ENCODE measurements around the gene WDR89. TPM values are rescaled to one million over a fixed set of nuclear protein-coding genes. Genes with fewer than 3 reads are reported as not detected.

Gene WDR89
- total and polyA plus RNA-seq, 2 experiments from 2014 or later = 21.5 to 31.8 TPM

DNA sequence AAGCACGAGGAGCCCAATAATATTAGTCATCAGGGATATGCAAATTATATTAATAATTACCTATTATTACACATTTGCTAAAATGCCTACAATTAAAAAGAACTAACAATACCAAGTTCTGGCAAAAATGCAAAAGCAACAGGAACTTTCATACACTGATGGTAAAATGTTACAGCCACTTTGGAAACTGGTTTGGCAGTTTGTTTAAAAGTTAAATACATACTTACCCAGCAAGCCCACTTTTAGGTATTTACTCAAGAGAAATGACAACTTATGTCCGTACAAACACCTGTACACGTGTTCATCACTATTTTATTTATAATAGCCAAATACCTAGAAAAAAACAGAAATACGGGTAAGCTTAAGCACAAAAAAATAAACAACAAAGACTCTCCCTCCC lies 17.0 kb downstream of the WDR89 start:
- no peaks in the 10 kb centered on the region for H3K9me2 ChIP-seq (ENCODE audit: insufficient read depth)
- H3K36me3 ChIP-seq (ENCODE audit: insufficient read depth) = peaks cover 7% of the 10 kb centered on the region; the same call in 1 of the 2 replicates
- no peaks in the 10 kb centered on the region for H3F3A ChIP-seq (replicated peaks; ENCODE audit: low read depth)
- no peak overlapping the region for H3K4me3 ChIP-seq
- H3K27me3 ChIP-seq (ENCODE audit: insufficient read depth) = no peaks in the 10 kb centered on the region
- Mint-ChIP-seq H3K27me3 (ENCODE audit: insufficient read depth, low read depth, poor library complexity) (no peaks in the 10 kb centered on the region), H3K9me3 (no peaks in the 10 kb centered on the region), H3K27ac (no peak overlapping the region), H3K4me3 (no peak overlapping the region), H3K36me3 (ENCODE audit: low read depth) (peaks cover 21% of the 10 kb centered on the region), H3K4me1 (no peaks in the 10 kb centered on the region)
- H3K79me2 ChIP-seq (replicated peaks; ENCODE audit: insufficient read depth) = peaks cover 91% of the 10 kb centered on the region
- H4K20me1 ChIP-seq (replicated peaks; ENCODE audit: insufficient read depth) = peaks cover 27% of the 10 kb centered on the region
- H2AFZ ChIP-seq = no peak overlapping the region
- H3K4me1 ChIP-seq (ENCODE audit: insufficient read depth) = no peaks in the 10 kb centered on the region
- TF ChIP-seq STAT1 (IDR thresholded peaks at IDR 0.05; ENCODE audit: unreplicated experiment) (no peak), EZH2 (IDR thresholded peaks at IDR 0.05; ENCODE audit: low read depth, unreplicated experiment) (no peak), POLR2AphosphoS5 (IDR thresholded peaks at IDR 0.05; ENCODE audit: low read depth) (no peak), ZNF114 (CRISPR knock-in tag; IDR thresholded peaks at IDR 0.05) (no peak), CREB1 (CRISPR knock-in tag; IDR thresholded peaks at IDR 0.05; ENCODE audit: low read depth) (no peak), EZH2phosphoT487 (IDR thresholded peaks at IDR 0.05; ENCODE audit: unreplicated experiment) (no peak), ZNF331 (CRISPR knock-in tag; IDR thresholded peaks at IDR 0.05; ENCODE audit: low read depth) (no peak), JUNB (IDR thresholded peaks at IDR 0.05; ENCODE audit: unreplicated experiment) (no peak), NANOG (IDR thresholded peaks at IDR 0.05; ENCODE audit: borderline replicate concordance) (no peak)
- TF ChIP-seq, protein P1, sequence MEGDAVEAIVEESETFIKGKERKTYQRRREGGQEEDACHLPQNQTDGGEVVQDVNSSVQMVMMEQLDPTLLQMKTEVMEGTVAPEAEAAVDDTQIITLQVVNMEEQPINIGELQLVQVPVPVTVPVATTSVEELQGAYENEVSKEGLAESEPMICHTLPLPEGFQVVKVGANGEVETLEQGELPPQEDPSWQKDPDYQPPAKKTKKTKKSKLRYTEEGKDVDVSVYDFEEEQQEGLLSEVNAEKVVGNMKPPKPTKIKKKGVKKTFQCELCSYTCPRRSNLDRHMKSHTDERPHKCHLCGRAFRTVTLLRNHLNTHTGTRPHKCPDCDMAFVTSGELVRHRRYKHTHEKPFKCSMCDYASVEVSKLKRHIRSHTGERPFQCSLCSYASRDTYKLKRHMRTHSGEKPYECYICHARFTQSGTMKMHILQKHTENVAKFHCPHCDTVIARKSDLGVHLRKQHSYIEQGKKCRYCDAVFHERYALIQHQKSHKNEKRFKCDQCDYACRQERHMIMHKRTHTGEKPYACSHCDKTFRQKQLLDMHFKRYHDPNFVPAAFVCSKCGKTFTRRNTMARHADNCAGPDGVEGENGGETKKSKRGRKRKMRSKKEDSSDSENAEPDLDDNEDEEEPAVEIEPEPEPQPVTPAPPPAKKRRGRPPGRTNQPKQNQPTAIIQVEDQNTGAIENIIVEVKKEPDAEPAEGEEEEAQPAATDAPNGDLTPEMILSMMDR (conservative IDR thresholded peaks at IDR 0.05; ENCODE audit: low read depth in 2 of 2) = no peak
- TF ChIP-seq, protein P2, sequence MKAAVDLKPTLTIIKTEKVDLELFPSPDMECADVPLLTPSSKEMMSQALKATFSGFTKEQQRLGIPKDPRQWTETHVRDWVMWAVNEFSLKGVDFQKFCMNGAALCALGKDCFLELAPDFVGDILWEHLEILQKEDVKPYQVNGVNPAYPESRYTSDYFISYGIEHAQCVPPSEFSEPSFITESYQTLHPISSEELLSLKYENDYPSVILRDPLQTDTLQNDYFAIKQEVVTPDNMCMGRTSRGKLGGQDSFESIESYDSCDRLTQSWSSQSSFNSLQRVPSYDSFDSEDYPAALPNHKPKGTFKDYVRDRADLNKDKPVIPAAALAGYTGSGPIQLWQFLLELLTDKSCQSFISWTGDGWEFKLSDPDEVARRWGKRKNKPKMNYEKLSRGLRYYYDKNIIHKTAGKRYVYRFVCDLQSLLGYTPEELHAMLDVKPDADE (IDR thresholded peaks at IDR 0.05) = no peak
- TF ChIP-seq, protein P3, sequence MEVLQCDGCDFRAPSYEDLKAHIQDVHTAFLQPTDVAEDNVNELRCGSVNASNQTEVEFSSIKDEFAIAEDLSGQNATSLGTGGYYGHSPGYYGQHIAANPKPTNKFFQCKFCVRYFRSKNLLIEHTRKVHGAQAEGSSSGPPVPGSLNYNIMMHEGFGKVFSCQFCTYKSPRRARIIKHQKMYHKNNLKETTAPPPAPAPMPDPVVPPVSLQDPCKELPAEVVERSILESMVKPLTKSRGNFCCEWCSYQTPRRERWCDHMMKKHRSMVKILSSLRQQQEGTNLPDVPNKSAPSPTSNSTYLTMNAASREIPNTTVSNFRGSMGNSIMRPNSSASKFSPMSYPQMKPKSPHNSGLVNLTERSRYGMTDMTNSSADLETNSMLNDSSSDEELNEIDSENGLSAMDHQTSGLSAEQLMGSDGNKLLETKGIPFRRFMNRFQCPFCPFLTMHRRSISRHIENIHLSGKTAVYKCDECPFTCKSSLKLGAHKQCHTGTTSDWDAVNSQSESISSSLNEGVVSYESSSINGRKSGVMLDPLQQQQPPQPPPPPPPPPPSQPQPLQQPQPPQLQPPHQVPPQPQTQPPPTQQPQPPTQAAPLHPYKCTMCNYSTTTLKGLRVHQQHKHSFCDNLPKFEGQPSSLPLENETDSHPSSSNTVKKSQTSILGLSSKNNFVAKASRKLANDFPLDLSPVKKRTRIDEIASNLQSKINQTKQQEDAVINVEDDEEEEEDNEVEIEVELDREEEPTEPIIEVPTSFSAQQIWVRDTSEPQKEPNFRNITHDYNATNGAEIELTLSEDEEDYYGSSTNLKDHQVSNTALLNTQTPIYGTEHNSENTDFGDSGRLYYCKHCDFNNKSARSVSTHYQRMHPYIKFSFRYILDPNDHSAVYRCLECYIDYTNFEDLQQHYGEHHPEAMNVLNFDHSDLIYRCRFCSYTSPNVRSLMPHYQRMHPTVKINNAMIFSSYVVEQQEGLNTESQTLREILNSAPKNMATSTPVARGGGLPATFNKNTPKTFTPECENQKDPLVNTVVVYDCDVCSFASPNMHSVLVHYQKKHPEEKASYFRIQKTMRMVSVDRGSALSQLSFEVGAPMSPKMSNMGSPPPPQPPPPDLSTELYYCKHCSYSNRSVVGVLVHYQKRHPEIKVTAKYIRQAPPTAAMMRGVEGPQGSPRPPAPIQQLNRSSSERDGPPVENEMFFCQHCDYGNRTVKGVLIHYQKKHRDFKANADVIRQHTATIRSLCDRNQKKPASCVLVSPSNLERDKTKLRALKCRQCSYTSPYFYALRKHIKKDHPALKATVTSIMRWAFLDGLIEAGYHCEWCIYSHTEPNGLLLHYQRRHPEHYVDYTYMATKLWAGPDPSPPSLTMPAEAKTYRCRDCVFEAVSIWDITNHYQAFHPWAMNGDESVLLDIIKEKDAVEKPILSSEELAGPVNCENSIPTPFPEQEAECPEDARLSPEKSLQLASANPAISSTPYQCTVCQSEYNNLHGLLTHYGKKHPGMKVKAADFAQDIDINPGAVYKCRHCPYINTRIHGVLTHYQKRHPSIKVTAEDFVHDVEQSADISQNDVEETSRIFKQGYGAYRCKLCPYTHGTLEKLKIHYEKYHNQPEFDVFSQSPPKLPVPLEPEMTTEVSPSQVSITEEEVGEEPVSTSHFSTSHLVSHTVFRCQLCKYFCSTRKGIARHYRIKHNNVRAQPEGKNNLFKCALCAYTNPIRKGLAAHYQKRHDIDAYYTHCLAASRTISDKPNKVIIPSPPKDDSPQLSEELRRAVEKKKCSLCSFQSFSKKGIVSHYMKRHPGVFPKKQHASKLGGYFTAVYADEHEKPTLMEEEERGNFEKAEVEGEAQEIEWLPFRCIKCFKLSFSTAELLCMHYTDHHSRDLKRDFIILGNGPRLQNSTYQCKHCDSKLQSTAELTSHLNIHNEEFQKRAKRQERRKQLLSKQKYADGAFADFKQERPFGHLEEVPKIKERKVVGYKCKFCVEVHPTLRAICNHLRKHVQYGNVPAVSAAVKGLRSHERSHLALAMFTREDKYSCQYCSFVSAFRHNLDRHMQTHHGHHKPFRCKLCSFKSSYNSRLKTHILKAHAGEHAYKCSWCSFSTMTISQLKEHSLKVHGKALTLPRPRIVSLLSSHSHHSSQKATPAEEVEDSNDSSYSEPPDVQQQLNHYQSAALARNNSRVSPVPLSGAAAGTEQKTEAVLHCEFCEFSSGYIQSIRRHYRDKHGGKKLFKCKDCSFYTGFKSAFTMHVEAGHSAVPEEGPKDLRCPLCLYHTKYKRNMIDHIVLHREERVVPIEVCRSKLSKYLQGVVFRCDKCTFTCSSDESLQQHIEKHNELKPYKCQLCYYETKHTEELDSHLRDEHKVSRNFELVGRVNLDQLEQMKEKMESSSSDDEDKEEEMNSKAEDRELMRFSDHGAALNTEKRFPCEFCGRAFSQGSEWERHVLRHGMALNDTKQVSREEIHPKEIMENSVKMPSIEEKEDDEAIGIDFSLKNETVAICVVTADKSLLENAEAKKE (CRISPR knock-in tag; IDR thresholded peaks at IDR 0.05) = no peak
- TF ChIP-seq, protein P4, sequence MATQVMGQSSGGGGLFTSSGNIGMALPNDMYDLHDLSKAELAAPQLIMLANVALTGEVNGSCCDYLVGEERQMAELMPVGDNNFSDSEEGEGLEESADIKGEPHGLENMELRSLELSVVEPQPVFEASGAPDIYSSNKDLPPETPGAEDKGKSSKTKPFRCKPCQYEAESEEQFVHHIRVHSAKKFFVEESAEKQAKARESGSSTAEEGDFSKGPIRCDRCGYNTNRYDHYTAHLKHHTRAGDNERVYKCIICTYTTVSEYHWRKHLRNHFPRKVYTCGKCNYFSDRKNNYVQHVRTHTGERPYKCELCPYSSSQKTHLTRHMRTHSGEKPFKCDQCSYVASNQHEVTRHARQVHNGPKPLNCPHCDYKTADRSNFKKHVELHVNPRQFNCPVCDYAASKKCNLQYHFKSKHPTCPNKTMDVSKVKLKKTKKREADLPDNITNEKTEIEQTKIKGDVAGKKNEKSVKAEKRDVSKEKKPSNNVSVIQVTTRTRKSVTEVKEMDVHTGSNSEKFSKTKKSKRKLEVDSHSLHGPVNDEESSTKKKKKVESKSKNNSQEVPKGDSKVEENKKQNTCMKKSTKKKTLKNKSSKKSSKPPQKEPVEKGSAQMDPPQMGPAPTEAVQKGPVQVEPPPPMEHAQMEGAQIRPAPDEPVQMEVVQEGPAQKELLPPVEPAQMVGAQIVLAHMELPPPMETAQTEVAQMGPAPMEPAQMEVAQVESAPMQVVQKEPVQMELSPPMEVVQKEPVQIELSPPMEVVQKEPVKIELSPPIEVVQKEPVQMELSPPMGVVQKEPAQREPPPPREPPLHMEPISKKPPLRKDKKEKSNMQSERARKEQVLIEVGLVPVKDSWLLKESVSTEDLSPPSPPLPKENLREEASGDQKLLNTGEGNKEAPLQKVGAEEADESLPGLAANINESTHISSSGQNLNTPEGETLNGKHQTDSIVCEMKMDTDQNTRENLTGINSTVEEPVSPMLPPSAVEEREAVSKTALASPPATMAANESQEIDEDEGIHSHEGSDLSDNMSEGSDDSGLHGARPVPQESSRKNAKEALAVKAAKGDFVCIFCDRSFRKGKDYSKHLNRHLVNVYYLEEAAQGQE (IDR thresholded peaks at IDR 0.05; ENCODE audit: unreplicated experiment) = no peak
- H3K4me2 ChIP-seq = no peak overlapping the region
- no peak for ATAC-seq
- no peak for DNase-seq (ENCODE audit: low spot score)
- H3K27ac ChIP-seq (ENCODE audit: low read depth) = no peak overlapping the region

Measured in GM23338 (cell line).